HepG2 (cell line): Measurements from ENCODE around the gene TMEM184B. TPM values are rescaled to one million over a fixed set of nuclear protein-coding genes. Genes with fewer than 3 reads are reported as not detected.

ENCODE experiments used
- ATAC-seq: fragments of 200-7000 bp; cut with Tn5 transposase; 3 replicates; pipeline ENCODE4 v1.9.1; 2020; ENCODE audit warnings: mild to moderate bottlenecking, moderate library complexity
- BruUV-seq: library from RNA; stranded (reverse); fragments of 400-500 nt; replicated peaks from 2 replicates; lab custom pipeline; 2021; lab: Mats Ljungman, UMichigan
- CTCF ChIA-PET: fragments of 300-600 bp; formaldehyde crosslinking; extraction: SDS; loops from one replicate; lab custom pipeline; 2021; ENCODE audit warnings: low total read pairs, inconsistent platforms, low intra/inter-chr PET ratio; lab: Yijun Ruan, JAX
- POLR2A ChIA-PET: fragments of 350-600 bp; sonication (Branson Sonifier 250); formaldehyde crosslinking; loops from one replicate; lab custom pipeline; 2020; ENCODE audit warnings: antibody characterized with exemption, inconsistent platforms; lab: Yijun Ruan, JAX
- DNase-seq: peaks from one replicate; pipeline ENCODE4 v3.0.0-alpha.2; 2015; ENCODE audit warnings: low spot score
- FAIRE-seq: peaks from 3 replicates; lab custom pipeline; 2011; peaks lifted over from hg19 to GRCh38; lab: Jason Lieb, UNC
- H2AFZ ChIP-seq: one replicate; pipeline ENCODE4 v1.6.1; 2011; ENCODE audit warnings: low read length, inconsistent platforms
- H3K27ac ChIP-seq: fragments of 300-600 bp; 3 replicates; pipeline ENCODE4 v1.8.0; 2011; ENCODE audit warnings: mixed run types, mild to moderate bottlenecking, mixed read lengths, low read length, inconsistent platforms; ENCODE audit not compliant: insufficient read depth; ENCODE audit errors: extremely low read length
- H3K27me3 ChIP-seq, 2 experiments: fragments of 200-600 bp in 1 of 2; 2 replicates in 1 of 2; 3 replicates in 1 of 2; pipeline versions ENCODE4 v1.6.0 to v1.8.0; 2011; ENCODE audit warnings: low read length in 2 of 2, mild to moderate bottlenecking in 2 of 2, moderate library complexity in 2 of 2, inconsistent platforms in 1 of 2; ENCODE audit not compliant: insufficient read depth in 2 of 2, control insufficient read depth in 1 of 2
- H3K36me3 ChIP-seq, 2 experiments: fragments of 200-600 bp in 1 of 2; replicated peaks in 1 of 2; 2 replicates in 1 of 2; 3 replicates in 1 of 2; pipeline versions ENCODE4 v1.5.1 to v1.8.0; 2011; ENCODE audit warnings: low read length in 2 of 2, inconsistent platforms in 1 of 2; ENCODE audit not compliant: insufficient read depth in 2 of 2, control insufficient read depth in 1 of 2
- H3K4me1 ChIP-seq: 2 replicates; pipeline ENCODE4 v1.5.1; 2012; ENCODE audit warnings: low read length, inconsistent platforms; ENCODE audit not compliant: insufficient read depth
- H3K4me2 ChIP-seq: 2 replicates; pipeline ENCODE4 v1.6.0; 2011; ENCODE audit warnings: low read depth, low read length, inconsistent platforms
- H3K4me3 ChIP-seq, 3 experiments: fragments of 200-600 bp in 1 of 3; sonication (generic), shearing (Covaris generic) in 1 of 3; replicated peaks in 1 of 3; 2 replicates each; pipeline ENCODE4 v1.5.1; 2011 to 2016; ENCODE audit warnings: low read length in 3 of 3, inconsistent platforms in 2 of 3, low read depth in 2 of 3, mild to moderate bottlenecking in 2 of 3, control low read depth in 1 of 3, mixed read lengths in 1 of 3; ENCODE audit not compliant: insufficient read depth in 1 of 3
- H3K79me2 ChIP-seq: one replicate; pipeline ENCODE4 v1.6.1; 2011; ENCODE audit warnings: low read length, inconsistent platforms; ENCODE audit not compliant: insufficient read depth
- H3K9ac ChIP-seq: 2 replicates; pipeline ENCODE4 v1.6.0; 2011; ENCODE audit warnings: mild to moderate bottlenecking, low read depth, low read length, inconsistent platforms; ENCODE audit not compliant: insufficient read depth
- H3K9me3 ChIP-seq: 2 replicates; pipeline ENCODE4 v1.5.1; 2012; ENCODE audit warnings: mild to moderate bottlenecking, low read length
- H4K20me1 ChIP-seq: 2 replicates; pipeline ENCODE4 v1.6.0; 2011; ENCODE audit warnings: inconsistent platforms, mild to moderate bottlenecking, low read length, moderate library complexity; ENCODE audit not compliant: insufficient read depth
- CSRNP2 ChIP-seq: sonication (generic); formaldehyde crosslinking; conservative IDR thresholded peaks from 2 replicates; pipeline ENCODE4 v1.8.0; 2022; ENCODE audit warnings: low read depth, missing genetic modification reagents
- ETV6 ChIP-seq: sonication (generic); formaldehyde crosslinking; conservative IDR thresholded peaks from 2 replicates; pipeline ENCODE4 v1.4.0; 2020; ENCODE audit warnings: missing genetic modification reagents
- NFAT5 ChIP-seq: sonication (generic); formaldehyde crosslinking; IDR thresholded peaks from 2 replicates; pipeline ENCODE4 v1.4.0; 2020; ENCODE audit warnings: missing genetic modification reagents
- PCBP1 ChIP-seq: fragments of 200-400 bp; formaldehyde crosslinking; IDR thresholded peaks from 2 replicates; pipeline ENCODE4 v1.6.1; 2017; ENCODE audit warnings: mild to moderate bottlenecking, low read depth, low read length, borderline replicate concordance
- SRF ChIP-seq: IDR thresholded peaks from 2 replicates; pipeline ENCODE4 v1.6.1; 2011; ENCODE audit warnings: mild to moderate bottlenecking, low read depth, low read length, moderate library complexity
- TFDP2 ChIP-seq: sonication (generic); formaldehyde crosslinking; IDR thresholded peaks from 2 replicates; pipeline ENCODE4 v1.4.0; 2020; ENCODE audit warnings: missing genetic modification reagents
- ZBTB20 ChIP-seq: sonication (generic); formaldehyde crosslinking; IDR thresholded peaks from 2 replicates; pipeline ENCODE4 v1.8.1; 2023; ENCODE audit warnings: missing genetic modification reagents, low read depth, mild to moderate bottlenecking, borderline replicate concordance
- ZBTB42 ChIP-seq: sonication (generic); formaldehyde crosslinking; IDR thresholded peaks from 2 replicates; pipeline ENCODE4 v1.5.0; 2020; ENCODE audit warnings: mild to moderate bottlenecking, missing genetic modification reagents
- ZNF20 ChIP-seq: sonication (generic); formaldehyde crosslinking; IDR thresholded peaks from 2 replicates; pipeline ENCODE4 v1.4.0; 2020; ENCODE audit warnings: mild to moderate bottlenecking, moderate library complexity, missing genetic modification reagents
- ZNF468 ChIP-seq: sonication (generic); formaldehyde crosslinking; IDR thresholded peaks from 2 replicates; pipeline ENCODE4 v1.8.0; 2022; ENCODE audit warnings: mild to moderate bottlenecking, moderate library complexity, missing genetic modification reagents
- ZNF512 ChIP-seq: sonication (generic); formaldehyde crosslinking; IDR thresholded peaks from 2 replicates; pipeline ENCODE4 v1.4.0; 2020; ENCODE audit warnings: mild to moderate bottlenecking, missing genetic modification reagents
- ZNF550 ChIP-seq: sonication (generic); formaldehyde crosslinking; IDR thresholded peaks from 2 replicates; pipeline ENCODE4 v1.4.0; 2020; ENCODE audit warnings: mild to moderate bottlenecking, missing genetic modification reagents, borderline replicate concordance
- ZNF567 ChIP-seq: sonication (generic); formaldehyde crosslinking; IDR thresholded peaks from 2 replicates; pipeline ENCODE4 v1.8.1; 2023; ENCODE audit warnings: mild to moderate bottlenecking, missing genetic modification reagents, borderline replicate concordance
- ZNF589 ChIP-seq: sonication (generic); formaldehyde crosslinking; conservative IDR thresholded peaks from 2 replicates; pipeline ENCODE4 v1.8.0; 2022; ENCODE audit warnings: mild to moderate bottlenecking, moderate library complexity, missing genetic modification reagents
- ZNF841 ChIP-seq: sonication (generic); formaldehyde crosslinking; IDR thresholded peaks from 2 replicates; pipeline ENCODE4 v1.8.1; 2023; ENCODE audit warnings: missing genetic modification reagents, borderline replicate concordance
- WGBS: methylation state at CpG from one replicate; pipeline ENCODE4 v1.1.6; 2017; ENCODE audit warnings: low lambda C conversion rate; 5-methylcytosine and 5-hydroxymethylcytosine counted together
- in situ Hi-C: cut with HindIII; loops from 2 replicates; pipeline ENCODE4 v1.10.0; 2017; ENCODE audit warnings: low pct_unique_long_range_greater_than_20kb; ENCODE audit not compliant: extremely low pct_ligation_motif_present
- intact Hi-C: fragments of 100-400 bp; cut with micrococcal nuclease; formaldehyde crosslinking; loops from one replicate; pipeline ENCODE4 v1.10.0; 2022; ENCODE audit not compliant: unreplicated experiment
- polyA plus RNA-seq, 8 experiments: library from polyadenylated mRNA; depleted of rRNA in 3 of 8; stranded (reverse) in 7 of 8; unstranded in 1 of 8; fragments of >200 nt; fragmentation: Illumina TruSeq in 4 of 8; extraction: Trizol in 4 of 8; gene quantifications; 2 replicates each; pipeline versions ENCODE4 v1.2.1 to v1.2.3, GENCODE V29; 2011 to 2016; ENCODE audit warnings: low read depth in 4 of 8, missing spikeins in 1 of 8, mixed read lengths in 1 of 8; ENCODE audit not compliant: insufficient read depth in 1 of 8
- total RNA-seq, 5 experiments: library from RNA; depleted of rRNA; stranded (reverse); fragments of >200 nt; fragmentation: Illumina TruSeq; extraction: Trizol; gene quantifications; 2 replicates each; pipeline ENCODE4 v1.2.3, GENCODE V29; 2016; ENCODE audit warnings: low read depth in 1 of 5

Gene TMEM184B
- total and polyA plus RNA-seq, 2 of the 13 experiments (the other 11 are each of a cell fraction or from before 2014, with no cell fraction given) = 15.9 to 16.0 TPM

- no peak for TF ChIP-seq ZNF512 (CRISPR knock-in tag)
- TF ChIP-seq ZBTB20 = no peak
- no peak for TF ChIP-seq CSRNP2 (CRISPR knock-in tag)
- no peak for TF ChIP-seq ZNF468 (CRISPR knock-in tag)
- TF ChIP-seq ZBTB42 (CRISPR knock-in tag) = no peak
- no peak for TF ChIP-seq PCBP1
- TF ChIP-seq TFDP2 (CRISPR knock-in tag) = no peak
- no peak for TF ChIP-seq ZNF589 (CRISPR knock-in tag)
Observed at GRCh38 chr22:38232196-38232595, 40.6 kb downstream of the TMEM184B start (continued).

GRCh38 chr22:38230916-38231315, 41.9 kb downstream of the TMEM184B start:
- ChIA-PET CTCF (interaction anchor here (0.7 kb wide), 1 partner anchor 130 kb away, joined by 3 read pairs; no protein-coding TSS in a partner anchor), POLR2A (no interaction called here)
- intact Hi-C loops (no loop called here), in situ Hi-C loops (no loop called here)
- no peak overlapping the region for H3K9ac ChIP-seq
- no peak overlapping the region for H3K4me2 ChIP-seq
- H3K27ac ChIP-seq = no peak overlapping the region
- no TSS peak for BruUV-seq
- FAIRE-seq = no peak
- no peaks in the 10 kb centered on the region for H3K27me3 ChIP-seq
- H3K4me1 ChIP-seq = peaks cover 26% of the 10 kb centered on the region
- no peaks in the 10 kb centered on the region for H3K9me3 ChIP-seq
- no peak for DNase-seq
- H2AFZ ChIP-seq = no peak overlapping the region
- no peaks in the 10 kb centered on the region for H4K20me1 ChIP-seq
- no peaks in the 10 kb centered on the region for H3K79me2 ChIP-seq
- no peak for ATAC-seq
- WGBS = 79% methylated on average over 5 of the region's 9 CpGs
- peaks cover 14 to 42% of the 10 kb centered on the region in 2 experiments; a peak in 4 of 5 replicates for H3K36me3 ChIP-seq
- no peak overlapping the region for H3K4me3 ChIP-seq
- TF ChIP-seq SRF (no peak), ZNF841 (CRISPR knock-in tag) (no peak), ZNF567 (CRISPR knock-in tag) (no peak), ETV6 (CRISPR knock-in tag) (no peak), ZNF20 (CRISPR knock-in tag) (no peak), ZNF550 (CRISPR knock-in tag) (no peak), NFAT5 (CRISPR knock-in tag) (no peak)
